IPS DF 19.7 (cell line): ENCODE data around the gene ATRN.

Experiments
- DNase-seq: peaks from one replicate; pipeline ENCODE4 v3.0.0-alpha.2; 2013; ENCODE audit warnings: low read depth, low spot score

The ATRN gene

GRCh38 chr20:3658019-3658715, 187.3 kb downstream of the ATRN start:
- DNase-seq: no peak

GRCh38 chr20:3658716-3659491, 188.1 kb downstream of the ATRN start:
- no peak for DNase-seq

GRCh38 chr20:3659492-3660261, 188.9 kb downstream of the ATRN start:
- DNase-seq: no peak

GRCh38 chr20:3660262-3661059, 189.6 kb downstream of the ATRN start:
- DNase-seq: no peak

- no peak for DNase-seq
These were observed 190.4 kb downstream of the ATRN start for GRCh38 chr20:3661060-3661813.

GRCh38 chr20:3661814-3662665, 191.2 kb downstream of the ATRN start:
- no peak for DNase-seq

- DNase-seq: peak; percentile 38
These were observed 192.3 kb downstream of the ATRN start, which contains the start of gene GFRA4 for GRCh38 chr20:3663031-3663701. TSS of gene GFRA4 (minus strand) at chr20:3663399. CDS start at chr20:3663399, 0 bp downstream.

- no peak for DNase-seq
These were observed 193.0 kb downstream of the ATRN start for GRCh38 chr20:3663858-3664257.

GRCh38 chr20:3667434-3668037, 196.7 kb downstream of the ATRN start:
- no peak for DNase-seq

GRCh38 chr20:3669710-3670367, 199.0 kb downstream of the ATRN start:
- no peak for DNase-seq

- DNase-seq: no peak
These were observed 199.7 kb downstream of the ATRN start for GRCh38 chr20:3670511-3670910.

GRCh38 chr20:3670945-3671344, 200.1 kb downstream of the ATRN start:
- DNase-seq: no peak

GRCh38 chr20:3671986-3672546, 201.2 kb downstream of the ATRN start:
- no peak for DNase-seq

GRCh38 chr20:3672547-3673171, 201.8 kb downstream of the ATRN start:
- no peak for DNase-seq

GRCh38 chr20:3673221-3674070, 202.6 kb downstream of the ATRN start:
- no peak for DNase-seq

GRCh38 chr20:3674447-3674846, 203.6 kb downstream of the ATRN start:
- DNase-seq: no peak
